Measurements from ENCODE around the gene VWA5A. TPM values are rescaled to one million over a fixed set of nuclear protein-coding genes. Genes with fewer than 3 reads are reported as not detected.

VWA5A gene
- total and polyA plus RNA-seq, 10 of the 15 experiments (the other 5 are each of a cell fraction or from before 2014, with no cell fraction given): 0.45 to 1.6 (median 1.0) TPM

- Histone ChIP-seq H3K79me2 (ENCODE audit: control insufficient read depth, insufficient read depth, low read length) (no peaks in the 10 kb centered on the region), H3K27me3 (replicated peaks in 1 of 2; ENCODE audit: control insufficient read depth in 2 of 2, insufficient read depth in 2 of 2, low read length in 1 of 2) (no peaks in the 10 kb centered on the region), H3K27ac (ENCODE audit: control insufficient read depth, insufficient read depth) (no peak overlapping the region), H3K4me2 (ENCODE audit: control insufficient read depth, insufficient read depth) (no peak overlapping the region), H3K9me3 (replicated peaks; ENCODE audit: control insufficient read depth, insufficient read depth, low read length) (no peaks in the 10 kb centered on the region), H4K20me1 (ENCODE audit: control insufficient read depth, insufficient read depth) (no peaks in the 10 kb centered on the region), H2AFZ (ENCODE audit: control insufficient read depth, low read depth, low read length) (no peak overlapping the region), H3K4me1 (ENCODE audit: control insufficient read depth, insufficient read depth, low read length) (no peaks in the 10 kb centered on the region), H3K9ac (ENCODE audit: control insufficient read depth, insufficient read depth, low read length) (no peak overlapping the region), H3K4me3 (no peak overlapping the region), H3K36me3 (ENCODE audit: control insufficient read depth in 2 of 2, insufficient read depth in 2 of 2, low read length in 1 of 2) (no peaks in the 10 kb centered on the region)
- SMC1A ChIA-PET (ENCODE audit: uncharacterized antibody, unreplicated experiment): interaction anchor here (1.4 kb wide), 1 partner anchor 8 kb away, joined by 3 read pairs; no protein-coding TSS in a partner anchor
- intact Hi-C loops (cut with micrococcal nuclease; ENCODE audit: unreplicated experiment): no loop called here
- no TSS peak for BruUV-seq (replicated peaks)
- TF ChIP-seq POU2F2 (IDR thresholded peaks at IDR 0.05; ENCODE audit: borderline replicate concordance, low read depth, low read length): no peak
- no peak for TF ChIP-seq RFX5 (IDR thresholded peaks at IDR 0.05; ENCODE audit: low read depth, low read length)
- TF ChIP-seq RAD51 (IDR thresholded peaks at IDR 0.05): no peak
- no peak for TF ChIP-seq KDM1A (IDR thresholded peaks at IDR 0.05; ENCODE audit: borderline replicate concordance)
- no peak for TF ChIP-seq DPF2 (IDR thresholded peaks at IDR 0.05)
- TF ChIP-seq CBX3 (IDR thresholded peaks at IDR 0.05; ENCODE audit: borderline replicate concordance, low read depth): no peak
- TF ChIP-seq NFXL1 (IDR thresholded peaks at IDR 0.05; ENCODE audit: borderline replicate concordance): no peak
- no peak for TF ChIP-seq LARP7 (IDR thresholded peaks at IDR 0.05)
- no peak for TF ChIP-seq CBX5 (IDR thresholded peaks at IDR 0.05; ENCODE audit: low read depth)
- no peak for TF ChIP-seq ELK1 (IDR thresholded peaks at IDR 0.05; ENCODE audit: low read depth, low read length)
- TF ChIP-seq NFYA (IDR thresholded peaks at IDR 0.05; ENCODE audit: borderline replicate concordance, low read depth, low read length): no peak
- TF ChIP-seq ESRRA (IDR thresholded peaks at IDR 0.05; ENCODE audit: low read length): no peak
- no peak for TF ChIP-seq ZBED1 (IDR thresholded peaks at IDR 0.05; ENCODE audit: borderline replicate concordance)
- TF ChIP-seq ZBTB4 (CRISPR knock-in tag; IDR thresholded peaks at IDR 0.05): no peak
- TF ChIP-seq, protein P1, sequence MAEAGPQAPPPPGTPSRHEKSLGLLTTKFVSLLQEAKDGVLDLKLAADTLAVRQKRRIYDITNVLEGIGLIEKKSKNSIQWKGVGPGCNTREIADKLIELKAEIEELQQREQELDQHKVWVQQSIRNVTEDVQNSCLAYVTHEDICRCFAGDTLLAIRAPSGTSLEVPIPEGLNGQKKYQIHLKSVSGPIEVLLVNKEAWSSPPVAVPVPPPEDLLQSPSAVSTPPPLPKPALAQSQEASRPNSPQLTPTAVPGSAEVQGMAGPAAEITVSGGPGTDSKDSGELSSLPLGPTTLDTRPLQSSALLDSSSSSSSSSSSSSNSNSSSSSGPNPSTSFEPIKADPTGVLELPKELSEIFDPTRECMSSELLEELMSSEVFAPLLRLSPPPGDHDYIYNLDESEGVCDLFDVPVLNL (IDR thresholded peaks at IDR 0.05; ENCODE audit: low read depth, low read length): no peak
- no peak for TF ChIP-seq HCFC1 (IDR thresholded peaks at IDR 0.05; ENCODE audit: low read length)
- TF ChIP-seq ZZZ3 (IDR thresholded peaks at IDR 0.05; ENCODE audit: control insufficient read depth, insufficient read length, low read depth): no peak
- TF ChIP-seq TBL1XR1 (IDR thresholded peaks at IDR 0.05; ENCODE audit: low read depth, low read length): no peak
- TF ChIP-seq CEBPB (IDR thresholded peaks at IDR 0.05; ENCODE audit: borderline replicate concordance in 1 of 2, low read depth in 2 of 2, low read length in 2 of 2): no peak
- no peak for TF ChIP-seq EGR1 (IDR thresholded peaks at IDR 0.05; ENCODE audit: borderline replicate concordance in 1 of 2, low read depth in 2 of 2, low read length in 2 of 2)
- POLR2A ChIA-PET: interaction anchor here (0.6 kb wide), 1 partner anchor 455 kb away, joined by 4 read pairs; no protein-coding TSS in a partner anchor
- no peak for ATAC-seq
- FAIRE-seq: no peak
- in situ Hi-C loops (cut with MboI): no loop called here
- RAD21 ChIA-PET (ENCODE audit: unreplicated experiment): no interaction called here
- no peak for DNase-seq (ENCODE audit: low read depth, low spot score)
- CTCF ChIA-PET: no interaction called here
These were observed 44.2 kb downstream of the VWA5A start for GRCh38 chr11:124159481-124159880.
